Ishikawa (cell line): Measurements from ENCODE around the gene MITF.

Experiments used
- CREB1 ChIP-seq: IDR thresholded peaks from 2 replicates; pipeline ENCODE4 v1.6.1; 2012; ENCODE audit warnings: low read depth
- EGR1 ChIP-seq: IDR thresholded peaks from 2 replicates; pipeline ENCODE4 v1.6.1; 2012
- EP300 ChIP-seq: IDR thresholded peaks from 2 replicates; pipeline ENCODE4 v1.6.1; 2012; ENCODE audit warnings: borderline replicate concordance
- FOXM1 ChIP-seq: IDR thresholded peaks from 2 replicates; pipeline ENCODE4 v1.6.1; 2012; ENCODE audit warnings: low read depth, borderline replicate concordance
- MAX ChIP-seq: IDR thresholded peaks from 2 replicates; pipeline ENCODE4 v1.6.1; 2012
- NFIC ChIP-seq: IDR thresholded peaks from 2 replicates; pipeline ENCODE4 v1.6.1; 2012
- RAD21 ChIP-seq: IDR thresholded peaks from 2 replicates; pipeline ENCODE4 v1.6.1; 2012; ENCODE audit warnings: low read depth
- REST ChIP-seq: IDR thresholded peaks from 2 replicates; pipeline ENCODE4 v1.6.1; 2012; ENCODE audit warnings: low read depth, mild to moderate bottlenecking
- TCF12 ChIP-seq: IDR thresholded peaks from 2 replicates; pipeline ENCODE4 v1.6.1; 2012; ENCODE audit warnings: low read depth
- YY1 ChIP-seq: IDR thresholded peaks from 2 replicates; pipeline ENCODE4 v1.6.1; 2012; ENCODE audit warnings: low read depth
- ZBTB7A ChIP-seq: IDR thresholded peaks from 2 replicates; pipeline ENCODE4 v1.6.1; 2012; ENCODE audit warnings: low read depth

GRCh38 chr3:69959581-69959980 lies 220.3 kb downstream of the MITF start:
- TF ChIP-seq ZBTB7A (no peak), MAX (no peak), EGR1 (no peak), EP300 (no peak), TCF12 (no peak), YY1 (no peak), CREB1 (no peak), FOXM1 (no peak), RAD21 (no peak), REST (no peak), NFIC (no peak)
